WTC11 (cell line): ENCODE measurements around the gene TMC8.

Experiments
- CBFB ChIP-seq: sonication (generic); formaldehyde crosslinking; IDR thresholded peaks from 2 replicates; pipeline ENCODE4 v1.8.1; 2022; ENCODE audit warnings: mild to moderate bottlenecking, low read depth, missing genetic modification reagents
- CDX4 ChIP-seq: fragments of 250-450 bp; sonication (Bioruptor Pico); IDR thresholded peaks from 2 replicates; pipeline ENCODE4 v1.9.0; 2021; ENCODE audit warnings: moderate library complexity, mild to moderate bottlenecking, inconsistent platforms, borderline replicate concordance
- CTCF ChIP-seq: fragments of 200-600 bp; IDR thresholded peaks from 2 replicates; pipeline ENCODE4 v1.8.0; 2022; ENCODE audit warnings: antibody characterized with exemption
- ELF4 ChIP-seq: sonication (generic); formaldehyde crosslinking; IDR thresholded peaks from 2 replicates; pipeline ENCODE4 v1.8.1; 2022; ENCODE audit warnings: low read depth, mild to moderate bottlenecking, moderate library complexity, missing genetic modification reagents
- JAZF1 ChIP-seq: fragments of 250-450 bp; sonication (Bioruptor Pico); IDR thresholded peaks from 2 replicates; pipeline ENCODE4 v1.9.0; 2021; ENCODE audit warnings: moderate library complexity, mild to moderate bottlenecking, inconsistent platforms
- NR1H2 ChIP-seq: sonication (generic); formaldehyde crosslinking; IDR thresholded peaks from 2 replicates; pipeline ENCODE4 v1.9.0; 2021; ENCODE audit warnings: mild to moderate bottlenecking, moderate library complexity, missing genetic modification reagents
- OVOL2 ChIP-seq: fragments of 250-450 bp; sonication (Bioruptor Pico); IDR thresholded peaks from 2 replicates; pipeline ENCODE4 v1.9.0; 2021; ENCODE audit warnings: mild to moderate bottlenecking, borderline replicate concordance
- TP53 ChIP-seq: sonication (generic); formaldehyde crosslinking; IDR thresholded peaks from 2 replicates; pipeline ENCODE4 v1.8.1; 2023; ENCODE audit warnings: mild to moderate bottlenecking, missing genetic modification reagents
- ZNF416 ChIP-seq: fragments of 250-450 bp; sonication (Bioruptor Pico); IDR thresholded peaks from 2 replicates; pipeline ENCODE4 v1.9.0; 2021; ENCODE audit warnings: mild to moderate bottlenecking, inconsistent platforms
- TF ChIP-seq, protein P1 (sequence below): sonication (generic); formaldehyde crosslinking; IDR thresholded peaks from 2 replicates; pipeline ENCODE4 v1.8.1; 2023; ENCODE audit warnings: mild to moderate bottlenecking, missing genetic modification reagents, borderline replicate concordance
- TF ChIP-seq, protein P2 (sequence below): sonication (generic); formaldehyde crosslinking; IDR thresholded peaks from 2 replicates; pipeline ENCODE4 v1.8.1; 2023; ENCODE audit warnings: mild to moderate bottlenecking, missing genetic modification reagents, moderate library complexity
- TF ChIP-seq, protein P3 (sequence below): sonication (generic); formaldehyde crosslinking; IDR thresholded peaks from 2 replicates; pipeline ENCODE4 v1.8.1; 2022; ENCODE audit warnings: mild to moderate bottlenecking, moderate library complexity, missing genetic modification reagents
- TF ChIP-seq, protein P4 (sequence below): sonication (generic); formaldehyde crosslinking; IDR thresholded peaks from 2 replicates; pipeline ENCODE4 v1.8.0; 2023; ENCODE audit warnings: missing genetic modification reagents
- TF ChIP-seq, protein P5 (sequence below): sonication (generic); formaldehyde crosslinking; IDR thresholded peaks from 2 replicates; pipeline ENCODE4 v1.8.0; 2022; ENCODE audit warnings: mild to moderate bottlenecking, missing genetic modification reagents

DNA sequence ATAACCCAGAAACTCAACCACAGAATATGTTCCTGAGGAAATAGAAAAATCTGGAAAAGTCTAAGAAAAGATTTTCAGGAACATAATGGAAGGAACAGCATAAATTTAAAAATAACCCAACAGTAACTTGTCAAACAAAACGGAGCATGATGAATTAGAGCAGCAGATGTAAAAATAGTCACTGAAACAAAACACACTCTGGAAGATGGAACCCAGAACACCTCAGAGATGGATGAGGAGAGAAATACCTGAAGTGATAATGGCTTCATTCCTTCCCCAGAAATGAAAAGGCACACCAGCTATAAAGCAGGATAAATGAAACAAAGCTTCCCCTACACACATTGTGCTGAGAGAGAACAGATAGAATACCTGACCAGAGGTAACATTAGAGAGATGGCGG lies 49.9 kb downstream of the TMC8 start:
- TF ChIP-seq CTCF = no peak
- no peak for TF ChIP-seq JAZF1 (CRISPR knock-in tag)
- no peak for TF ChIP-seq TP53
- no peak for TF ChIP-seq ZNF416 (CRISPR knock-in tag)
- TF ChIP-seq ELF4 (CRISPR knock-in tag) = no peak
- TF ChIP-seq CDX4 = no peak
- no peak for TF ChIP-seq NR1H2
- TF ChIP-seq, protein P1, sequence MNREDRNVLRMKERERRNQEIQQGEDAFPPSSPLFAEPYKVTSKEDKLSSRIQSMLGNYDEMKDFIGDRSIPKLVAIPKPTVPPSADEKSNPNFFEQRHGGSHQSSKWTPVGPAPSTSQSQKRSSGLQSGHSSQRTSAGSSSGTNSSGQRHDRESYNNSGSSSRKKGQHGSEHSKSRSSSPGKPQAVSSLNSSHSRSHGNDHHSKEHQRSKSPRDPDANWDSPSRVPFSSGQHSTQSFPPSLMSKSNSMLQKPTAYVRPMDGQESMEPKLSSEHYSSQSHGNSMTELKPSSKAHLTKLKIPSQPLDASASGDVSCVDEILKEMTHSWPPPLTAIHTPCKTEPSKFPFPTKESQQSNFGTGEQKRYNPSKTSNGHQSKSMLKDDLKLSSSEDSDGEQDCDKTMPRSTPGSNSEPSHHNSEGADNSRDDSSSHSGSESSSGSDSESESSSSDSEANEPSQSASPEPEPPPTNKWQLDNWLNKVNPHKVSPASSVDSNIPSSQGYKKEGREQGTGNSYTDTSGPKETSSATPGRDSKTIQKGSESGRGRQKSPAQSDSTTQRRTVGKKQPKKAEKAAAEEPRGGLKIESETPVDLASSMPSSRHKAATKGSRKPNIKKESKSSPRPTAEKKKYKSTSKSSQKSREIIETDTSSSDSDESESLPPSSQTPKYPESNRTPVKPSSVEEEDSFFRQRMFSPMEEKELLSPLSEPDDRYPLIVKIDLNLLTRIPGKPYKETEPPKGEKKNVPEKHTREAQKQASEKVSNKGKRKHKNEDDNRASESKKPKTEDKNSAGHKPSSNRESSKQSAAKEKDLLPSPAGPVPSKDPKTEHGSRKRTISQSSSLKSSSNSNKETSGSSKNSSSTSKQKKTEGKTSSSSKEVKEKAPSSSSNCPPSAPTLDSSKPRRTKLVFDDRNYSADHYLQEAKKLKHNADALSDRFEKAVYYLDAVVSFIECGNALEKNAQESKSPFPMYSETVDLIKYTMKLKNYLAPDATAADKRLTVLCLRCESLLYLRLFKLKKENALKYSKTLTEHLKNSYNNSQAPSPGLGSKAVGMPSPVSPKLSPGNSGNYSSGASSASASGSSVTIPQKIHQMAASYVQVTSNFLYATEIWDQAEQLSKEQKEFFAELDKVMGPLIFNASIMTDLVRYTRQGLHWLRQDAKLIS = no peak
- TF ChIP-seq, protein P2, sequence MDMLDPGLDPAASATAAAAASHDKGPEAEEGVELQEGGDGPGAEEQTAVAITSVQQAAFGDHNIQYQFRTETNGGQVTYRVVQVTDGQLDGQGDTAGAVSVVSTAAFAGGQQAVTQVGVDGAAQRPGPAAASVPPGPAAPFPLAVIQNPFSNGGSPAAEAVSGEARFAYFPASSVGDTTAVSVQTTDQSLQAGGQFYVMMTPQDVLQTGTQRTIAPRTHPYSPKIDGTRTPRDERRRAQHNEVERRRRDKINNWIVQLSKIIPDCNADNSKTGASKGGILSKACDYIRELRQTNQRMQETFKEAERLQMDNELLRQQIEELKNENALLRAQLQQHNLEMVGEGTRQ (CRISPR knock-in tag) = no peak
- TF ChIP-seq OVOL2 (CRISPR knock-in tag) = no peak
- TF ChIP-seq, protein P3, sequence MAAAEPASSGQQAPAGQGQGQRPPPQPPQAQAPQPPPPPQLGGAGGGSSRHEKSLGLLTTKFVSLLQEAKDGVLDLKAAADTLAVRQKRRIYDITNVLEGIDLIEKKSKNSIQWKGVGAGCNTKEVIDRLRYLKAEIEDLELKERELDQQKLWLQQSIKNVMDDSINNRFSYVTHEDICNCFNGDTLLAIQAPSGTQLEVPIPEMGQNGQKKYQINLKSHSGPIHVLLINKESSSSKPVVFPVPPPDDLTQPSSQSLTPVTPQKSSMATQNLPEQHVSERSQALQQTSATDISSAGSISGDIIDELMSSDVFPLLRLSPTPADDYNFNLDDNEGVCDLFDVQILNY = no peak
- TF ChIP-seq, protein P4, sequence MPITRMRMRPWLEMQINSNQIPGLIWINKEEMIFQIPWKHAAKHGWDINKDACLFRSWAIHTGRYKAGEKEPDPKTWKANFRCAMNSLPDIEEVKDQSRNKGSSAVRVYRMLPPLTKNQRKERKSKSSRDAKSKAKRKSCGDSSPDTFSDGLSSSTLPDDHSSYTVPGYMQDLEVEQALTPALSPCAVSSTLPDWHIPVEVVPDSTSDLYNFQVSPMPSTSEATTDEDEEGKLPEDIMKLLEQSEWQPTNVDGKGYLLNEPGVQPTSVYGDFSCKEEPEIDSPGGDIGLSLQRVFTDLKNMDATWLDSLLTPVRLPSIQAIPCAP = no peak
- TF ChIP-seq CBFB (CRISPR knock-in tag) = no peak
- TF ChIP-seq, protein P5, sequence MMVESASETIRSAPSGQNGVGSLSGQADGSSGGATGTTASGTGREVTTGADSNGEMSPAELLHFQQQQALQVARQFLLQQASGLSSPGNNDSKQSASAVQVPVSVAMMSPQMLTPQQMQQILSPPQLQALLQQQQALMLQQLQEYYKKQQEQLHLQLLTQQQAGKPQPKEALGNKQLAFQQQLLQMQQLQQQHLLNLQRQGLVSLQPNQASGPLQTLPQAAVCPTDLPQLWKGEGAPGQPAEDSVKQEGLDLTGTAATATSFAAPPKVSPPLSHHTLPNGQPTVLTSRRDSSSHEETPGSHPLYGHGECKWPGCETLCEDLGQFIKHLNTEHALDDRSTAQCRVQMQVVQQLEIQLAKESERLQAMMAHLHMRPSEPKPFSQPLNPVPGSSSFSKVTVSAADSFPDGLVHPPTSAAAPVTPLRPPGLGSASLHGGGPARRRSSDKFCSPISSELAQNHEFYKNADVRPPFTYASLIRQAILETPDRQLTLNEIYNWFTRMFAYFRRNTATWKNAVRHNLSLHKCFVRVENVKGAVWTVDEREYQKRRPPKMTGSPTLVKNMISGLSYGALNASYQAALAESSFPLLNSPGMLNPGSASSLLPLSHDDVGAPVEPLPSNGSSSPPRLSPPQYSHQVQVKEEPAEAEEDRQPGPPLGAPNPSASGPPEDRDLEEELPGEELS (CRISPR knock-in tag) = no peak
